Stromal cell of bone marrow (primary cell): ENCODE results near the gene SMOC2.
"Not testable (repeated sequence)": the region's sequence is repeated elsewhere in the genome, so short reads cannot be mapped to it uniquely, and the experiment has no call there.

ENCODE experiments used
- DNase-seq: peaks from one replicate; pipeline ENCODE4 v3.0.0-alpha.2; 2012; ENCODE audit warnings: low read depth

The SMOC2 gene

DNA sequence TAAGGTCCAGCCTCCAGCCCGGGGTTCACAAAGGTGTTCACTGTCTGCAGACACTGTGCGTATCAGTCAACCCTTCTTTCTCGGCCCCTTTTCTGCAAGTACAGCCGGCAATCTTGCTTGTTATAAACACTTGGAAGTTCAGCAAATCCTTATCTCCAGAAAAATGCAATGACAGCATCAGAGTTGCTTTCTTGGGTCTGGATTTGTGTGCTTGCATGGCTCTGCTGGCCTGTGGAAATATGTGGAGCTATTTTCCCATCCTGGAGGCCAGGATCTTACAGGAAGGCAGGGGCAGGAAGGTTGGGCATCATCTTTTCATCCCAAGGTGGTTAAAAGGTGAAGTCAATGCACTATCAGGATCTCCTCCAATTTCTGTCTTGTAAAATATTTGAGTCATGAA, 100.3 kb downstream of the SMOC2 start:
- DNase-seq = no peak

DNA sequence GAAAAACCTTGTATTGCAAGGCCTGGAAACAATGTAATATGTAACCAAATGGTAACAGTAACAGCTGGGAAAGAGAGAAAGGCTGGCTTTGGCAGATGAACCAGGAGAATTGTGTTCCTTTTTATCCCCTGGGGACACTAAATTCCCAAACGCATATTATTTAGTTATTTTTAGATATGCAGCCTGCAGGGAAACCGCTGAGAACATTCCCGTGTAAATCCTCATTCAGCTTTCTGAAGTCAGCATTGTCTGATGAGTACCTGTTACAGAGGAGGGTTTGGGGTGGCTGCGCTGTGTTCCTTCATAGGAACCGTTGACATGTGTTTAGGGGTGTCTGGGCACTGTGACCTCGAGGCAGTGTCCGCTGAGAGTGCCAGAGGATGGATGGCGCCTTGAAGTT, 101.3 kb downstream of the SMOC2 start:
- no peak for DNase-seq

DNA sequence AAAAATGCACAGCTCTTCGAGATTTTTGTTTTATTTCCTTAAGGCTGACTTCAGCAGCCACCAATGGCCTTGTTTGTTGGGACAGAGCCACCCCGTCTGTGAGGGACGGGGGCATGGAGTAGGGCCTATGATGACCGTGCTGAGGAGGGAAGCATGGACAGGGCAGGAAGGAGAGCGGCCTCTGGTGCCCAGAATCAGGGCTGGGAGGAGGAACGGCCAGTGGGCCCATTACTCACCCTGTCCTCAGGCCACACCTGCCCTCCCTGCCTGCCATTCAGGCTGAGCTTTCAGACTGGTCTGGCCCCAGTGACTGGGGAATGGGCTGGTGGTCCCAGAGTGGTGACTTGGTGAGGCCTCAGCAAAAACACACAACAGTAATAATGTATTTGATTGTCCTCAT, 104.4 kb downstream of the SMOC2 start:
- DNase-seq = no peak

- DNase-seq = peak; percentile 25
Measured at GRCh38 chr6:168546151-168546550, 105.2 kb downstream of the SMOC2 start.

DNA sequence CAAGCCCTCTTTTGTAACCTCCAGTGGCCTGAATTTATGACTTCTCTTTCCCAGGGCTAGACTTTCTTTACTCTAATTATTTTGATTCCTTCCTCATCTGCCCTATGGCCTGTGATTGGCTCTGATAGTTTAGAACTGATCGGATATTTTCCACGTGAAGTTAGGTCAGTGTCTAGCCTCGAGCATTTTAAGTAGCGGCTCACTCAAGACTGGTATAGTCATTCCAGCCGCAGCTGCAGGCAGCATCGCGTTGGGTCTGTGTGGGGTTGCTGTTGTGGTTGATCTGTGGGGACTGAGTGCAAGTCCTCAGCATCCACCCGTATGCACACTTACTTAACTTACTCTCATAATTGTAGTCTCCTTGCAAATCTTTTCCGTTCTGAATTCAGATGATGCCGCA, 105.7 kb downstream of the SMOC2 start:
- DNase-seq = no peak

- DNase-seq = no peak
Measured at GRCh38 chr6:168550326-168550725, 109.3 kb downstream of the SMOC2 start.

GRCh38 chr6:168554472-168554871, 113.5 kb downstream of the SMOC2 start:
- no peak for DNase-seq

DNA sequence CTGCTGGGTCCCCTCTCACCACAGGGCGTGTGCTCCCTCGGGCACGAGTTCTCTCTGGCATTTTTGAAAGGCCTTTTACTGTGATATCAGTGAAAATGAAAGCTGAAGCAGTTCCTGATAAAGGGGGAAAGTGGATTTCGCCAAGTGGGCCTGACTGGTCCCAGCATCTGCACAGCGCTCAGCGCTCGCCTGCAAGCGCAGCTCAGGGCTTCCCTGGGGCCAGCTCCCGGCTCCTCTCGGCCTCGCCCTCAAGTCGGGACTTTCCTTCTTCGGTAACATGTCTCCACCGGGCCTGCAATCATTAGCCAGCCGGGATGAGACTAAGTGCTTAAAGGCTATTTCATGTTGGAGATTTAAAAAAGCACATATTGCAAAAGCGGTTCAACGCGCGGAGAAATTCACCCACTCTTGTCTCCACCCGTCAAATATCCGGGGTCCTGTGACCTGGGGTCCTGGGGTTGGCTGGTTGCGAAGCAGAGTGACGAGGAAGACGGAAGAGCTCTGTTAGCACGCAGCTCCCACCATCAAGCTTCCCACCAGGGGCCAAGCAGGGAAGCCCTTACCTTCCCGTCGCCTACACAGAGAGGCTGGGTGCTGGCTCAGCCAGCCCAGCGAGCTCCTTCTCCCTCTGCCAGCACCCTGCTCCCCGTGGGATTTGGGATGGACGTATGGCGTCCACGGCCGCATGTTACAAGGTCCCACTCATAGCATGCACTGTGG, 114.1 kb downstream of the SMOC2 start:
- no peak for DNase-seq

DNA sequence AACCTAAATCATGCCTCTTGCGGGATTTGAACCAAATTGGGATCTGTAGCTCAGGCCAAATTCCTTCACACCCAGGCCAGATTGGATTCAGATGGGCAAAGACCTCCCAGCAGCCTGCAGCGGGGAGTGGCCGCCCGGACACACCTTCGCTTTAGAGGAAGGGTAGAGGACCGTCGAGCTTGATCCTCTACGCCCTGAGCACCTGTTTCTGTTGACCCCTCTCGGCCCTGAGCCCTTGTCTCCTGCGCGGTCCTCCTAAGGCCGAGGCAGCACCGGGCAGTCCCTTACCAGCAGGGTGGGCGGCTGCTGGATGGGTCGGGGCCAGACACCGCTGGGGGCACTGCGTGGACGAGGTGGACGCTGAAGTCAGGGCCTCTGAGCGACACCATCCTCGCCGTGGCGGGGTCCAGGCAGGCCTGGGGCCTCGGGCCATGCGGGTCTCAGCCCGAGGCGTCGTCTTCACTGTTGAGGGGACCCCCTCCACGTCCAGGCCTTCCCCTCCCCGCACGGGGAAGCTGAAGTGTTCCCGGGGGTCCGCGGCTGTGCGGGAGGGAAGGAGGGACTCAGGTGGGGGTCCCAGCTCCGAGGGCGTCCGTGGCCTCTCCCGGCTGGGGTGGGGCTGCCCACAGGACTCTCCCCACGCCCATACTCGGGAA, 114.8 kb downstream of the SMOC2 start:
- DNase-seq = no peak

DNA sequence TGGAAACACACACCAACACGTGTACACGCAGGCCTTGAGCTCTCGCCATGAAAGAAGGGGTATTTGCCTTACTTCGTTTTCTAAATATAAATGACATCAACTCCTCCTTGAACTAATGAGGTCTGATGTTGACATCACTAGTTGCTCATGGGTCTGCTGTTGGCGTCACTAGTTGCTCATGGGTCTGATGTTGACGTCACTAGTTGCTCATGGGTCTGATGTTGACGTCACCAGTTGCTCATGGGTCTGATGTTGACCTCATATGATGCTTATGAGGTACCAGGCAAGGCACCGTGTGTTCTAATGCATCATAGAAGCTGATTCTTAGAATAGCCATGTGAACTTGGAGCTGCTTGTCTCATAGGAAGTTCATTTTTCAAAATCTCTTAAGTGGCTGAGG, 116.5 kb downstream of the SMOC2 start:
- DNase-seq = no peak

DNA sequence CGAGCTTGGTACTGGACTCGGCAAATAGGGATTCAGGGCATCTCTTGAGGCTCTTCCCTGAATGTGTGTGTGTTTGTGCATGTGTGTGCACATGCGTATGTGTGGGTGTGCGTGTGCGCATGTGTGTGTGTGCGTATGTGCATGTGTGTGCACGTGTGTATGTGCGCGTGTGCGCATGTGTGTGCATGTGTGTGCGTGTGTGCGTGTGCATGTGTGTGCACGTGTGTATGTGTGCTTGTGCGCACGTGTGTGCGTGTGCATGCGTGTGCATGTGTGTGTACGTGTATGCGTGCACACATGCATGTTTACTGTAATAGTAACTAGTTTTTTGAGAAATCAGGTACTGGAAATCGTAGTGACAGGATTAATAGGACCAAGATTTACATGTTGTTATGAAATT, 117.7 kb downstream of the SMOC2 start:
- no peak for DNase-seq

GRCh38 chr6:168559574-168560098, 118.7 kb downstream of the SMOC2 start:
- no peak for DNase-seq

- DNase-seq = no peak
Measured at GRCh38 chr6:168560126-168560525, 119.1 kb downstream of the SMOC2 start.

DNA sequence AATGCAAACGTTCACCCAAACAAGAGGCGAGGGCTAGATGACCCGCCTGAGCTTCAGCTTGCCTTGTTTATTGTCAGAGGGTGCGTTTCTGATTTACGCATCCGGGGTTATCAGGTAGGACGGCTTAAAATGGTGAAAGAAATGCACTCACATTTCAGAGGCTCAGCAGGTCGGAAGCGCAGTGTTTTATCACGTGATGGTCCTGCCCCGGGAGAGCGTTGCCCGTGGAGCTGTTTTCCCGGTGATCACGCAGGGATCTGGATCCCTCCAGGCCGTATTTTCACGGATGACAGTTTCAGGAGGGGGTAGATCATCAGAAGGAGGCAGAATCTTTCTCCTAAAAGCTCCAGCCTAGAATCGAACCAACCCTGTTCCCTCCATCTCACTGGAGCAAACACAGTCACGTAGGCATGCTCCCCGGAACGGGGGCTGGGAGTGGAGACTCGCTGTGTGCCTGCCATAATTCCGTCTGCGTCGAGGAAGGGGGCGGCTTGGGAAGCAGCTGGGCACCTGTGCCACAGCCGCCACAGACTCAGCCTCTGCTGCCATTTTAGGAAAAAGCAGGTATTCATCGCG, 121.7 kb downstream of the SMOC2 start:
- DNase-seq = no peak

GRCh38 chr6:168563656-168564055, 122.7 kb downstream of the SMOC2 start:
- DNase-seq = no peak

DNA sequence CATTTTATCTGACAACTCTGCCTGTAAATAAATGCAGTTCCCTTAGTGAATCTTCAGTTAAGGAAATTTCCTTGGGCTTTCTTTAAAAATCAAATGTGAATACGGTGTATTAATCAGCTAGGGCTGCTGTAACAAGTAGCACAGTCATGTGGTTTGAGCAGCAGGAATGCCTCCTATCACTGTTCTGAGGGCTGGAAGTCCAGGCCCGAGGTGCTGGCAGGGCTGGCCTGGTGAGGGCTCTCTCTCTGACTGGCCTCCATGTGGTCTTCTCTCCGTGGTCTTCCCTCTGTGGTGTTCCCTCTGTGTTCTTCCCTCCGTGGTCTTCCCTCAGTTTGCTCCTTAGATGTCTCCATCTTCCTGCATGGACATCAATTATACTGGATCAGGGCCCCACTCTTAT, 124.1 kb downstream of the SMOC2 start:
- no peak for DNase-seq

DNA sequence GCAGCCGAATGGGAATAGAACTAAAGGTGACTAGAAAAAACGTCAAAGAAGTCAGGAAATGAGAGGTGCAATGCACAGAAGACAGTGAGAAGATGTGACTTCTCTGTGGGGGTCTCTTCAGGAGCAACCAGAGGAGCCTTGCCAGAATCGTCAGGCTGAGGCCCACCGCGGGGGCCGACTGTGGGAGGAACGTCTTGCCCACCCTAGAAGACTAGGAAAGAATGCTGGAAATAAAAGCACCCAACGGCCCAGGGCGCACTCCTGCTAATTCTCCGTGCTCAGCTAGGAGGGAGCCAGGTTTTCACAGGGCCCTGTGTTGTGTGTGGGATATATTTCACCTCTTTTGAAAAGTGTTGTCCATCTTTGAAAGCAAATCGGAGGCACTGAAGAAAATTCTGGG, 129.2 kb downstream of the SMOC2 start:
- no peak for DNase-seq

DNA sequence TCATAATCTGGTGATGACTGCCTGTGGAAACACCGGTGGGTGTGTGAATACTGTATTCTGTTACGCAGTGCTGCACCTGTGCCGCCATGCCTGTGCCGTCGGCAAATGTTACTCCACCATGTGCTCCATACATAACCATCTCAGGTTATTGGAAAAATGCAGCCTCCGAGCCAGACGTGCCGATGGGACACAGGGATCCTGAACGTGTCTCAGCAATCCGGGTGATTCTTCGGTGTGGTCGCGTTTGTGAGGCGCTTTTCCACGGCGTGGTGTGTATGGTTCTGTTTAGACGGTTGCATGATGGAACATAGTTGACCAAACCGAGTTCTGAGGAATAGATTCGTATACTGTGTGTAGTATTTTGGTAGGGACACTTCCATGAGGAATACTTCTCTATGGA, 130.3 kb downstream of the SMOC2 start:
- no peak for DNase-seq

GRCh38 chr6:168573276-168573835, 132.4 kb downstream of the SMOC2 start:
- DNase-seq = not testable (repeated sequence)

DNA sequence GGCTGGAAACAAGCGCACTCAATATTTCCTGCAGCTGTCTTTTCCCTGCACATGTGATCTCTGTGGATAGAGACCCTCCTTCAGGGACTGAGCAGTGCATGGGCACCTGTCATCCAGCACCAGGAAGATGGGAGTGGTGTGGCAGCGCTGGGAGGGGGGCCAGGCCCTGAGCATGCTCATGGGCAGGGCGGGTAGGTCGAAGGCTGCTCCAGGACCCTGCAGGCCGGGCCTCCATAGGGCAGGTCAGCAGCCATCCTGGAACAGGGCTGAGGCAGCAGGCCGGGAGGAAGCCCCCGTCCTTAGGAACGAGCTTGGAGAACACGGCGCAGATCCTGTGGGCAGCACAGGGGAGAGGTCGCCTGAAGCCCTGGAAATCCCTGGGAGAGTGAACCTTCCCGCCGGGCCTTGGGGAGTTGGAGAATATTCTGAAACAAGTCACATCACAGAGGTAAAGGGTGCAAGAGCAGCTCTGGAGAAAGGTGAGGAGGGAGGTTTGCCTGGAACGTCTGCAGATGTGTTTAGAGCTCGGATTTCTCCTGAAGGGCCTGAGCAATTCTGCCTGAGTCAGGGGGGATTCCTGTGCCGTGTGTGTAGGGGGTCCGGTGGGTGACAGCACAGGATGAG, 133.2 kb downstream of the SMOC2 start:
- no peak for DNase-seq

GRCh38 chr6:168574699-168575195, 133.8 kb downstream of the SMOC2 start:
- no peak for DNase-seq

GRCh38 chr6:168575346-168576098, 134.5 kb downstream of the SMOC2 start:
- DNase-seq = no peak
